Activated CD4-positive, alpha-beta T cell treated with anti-CD3 and anti-CD28 coated beads, Interleukin-2, amount 50 U/mL, for 24 hours (primary cell): ENCODE data around the gene NECAP2.
"Not testable (repeated sequence)": the region's sequence is repeated elsewhere in the genome, so short reads cannot be mapped to it uniquely, and the experiment has no call there.

Source experiments
- DNase-seq, 2 donors: peaks; one replicate each; pipeline ENCODE4 v3.0.0-alpha.2; 2020; ENCODE audit warnings: low read depth in 1 of 2, low spot score in 1 of 2

Gene NECAP2

DNA sequence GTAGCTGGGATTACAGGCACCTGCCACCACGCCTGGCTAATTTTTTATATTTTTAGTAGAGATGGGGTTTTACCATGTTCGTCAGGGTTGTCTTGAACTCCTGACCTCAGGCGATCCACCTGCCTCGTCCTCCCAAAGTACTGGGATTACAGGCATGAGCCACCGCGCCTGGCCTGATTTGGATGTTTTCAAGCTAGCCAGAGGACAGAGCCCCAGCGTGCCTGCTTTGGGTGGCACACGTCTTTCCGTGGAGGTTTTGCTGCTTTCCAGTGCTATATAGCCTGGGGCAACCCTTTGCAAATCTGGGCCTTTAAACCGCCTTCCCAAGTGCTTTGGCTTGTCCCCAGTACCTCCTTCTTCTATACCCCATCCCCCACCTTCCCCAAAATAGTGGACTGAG is 15.6 kb downstream of the NECAP2 start:
- DNase-seq, result not testable (repeated sequence)

- no peak for DNase-seq
These were observed 18.3 kb downstream of the NECAP2 start for GRCh38 chr1:16458831-16459230.

- no peak for DNase-seq
These were observed 18.9 kb downstream of the NECAP2 start for GRCh38 chr1:16459352-16459925.

GRCh38 chr1:16461681-16462080 is 21.2 kb downstream of the NECAP2 start:
- DNase-seq, result no peak

- no peak for DNase-seq
These were observed 22.3 kb downstream of the NECAP2 start for GRCh38 chr1:16462773-16463330.

- DNase-seq, result no peak
These were observed 24.5 kb downstream of the NECAP2 start for GRCh38 chr1:16464917-16465625.

GRCh38 chr1:16468558-16468957 is 28.0 kb downstream of the NECAP2 start:
- DNase-seq, result no peak

- no peak for DNase-seq
These were observed 33.8 kb downstream of the NECAP2 start for GRCh38 chr1:16474166-16474800.

GRCh38 chr1:16474891-16475290 is 34.4 kb downstream of the NECAP2 start:
- DNase-seq, result not testable (repeated sequence)

DNA sequence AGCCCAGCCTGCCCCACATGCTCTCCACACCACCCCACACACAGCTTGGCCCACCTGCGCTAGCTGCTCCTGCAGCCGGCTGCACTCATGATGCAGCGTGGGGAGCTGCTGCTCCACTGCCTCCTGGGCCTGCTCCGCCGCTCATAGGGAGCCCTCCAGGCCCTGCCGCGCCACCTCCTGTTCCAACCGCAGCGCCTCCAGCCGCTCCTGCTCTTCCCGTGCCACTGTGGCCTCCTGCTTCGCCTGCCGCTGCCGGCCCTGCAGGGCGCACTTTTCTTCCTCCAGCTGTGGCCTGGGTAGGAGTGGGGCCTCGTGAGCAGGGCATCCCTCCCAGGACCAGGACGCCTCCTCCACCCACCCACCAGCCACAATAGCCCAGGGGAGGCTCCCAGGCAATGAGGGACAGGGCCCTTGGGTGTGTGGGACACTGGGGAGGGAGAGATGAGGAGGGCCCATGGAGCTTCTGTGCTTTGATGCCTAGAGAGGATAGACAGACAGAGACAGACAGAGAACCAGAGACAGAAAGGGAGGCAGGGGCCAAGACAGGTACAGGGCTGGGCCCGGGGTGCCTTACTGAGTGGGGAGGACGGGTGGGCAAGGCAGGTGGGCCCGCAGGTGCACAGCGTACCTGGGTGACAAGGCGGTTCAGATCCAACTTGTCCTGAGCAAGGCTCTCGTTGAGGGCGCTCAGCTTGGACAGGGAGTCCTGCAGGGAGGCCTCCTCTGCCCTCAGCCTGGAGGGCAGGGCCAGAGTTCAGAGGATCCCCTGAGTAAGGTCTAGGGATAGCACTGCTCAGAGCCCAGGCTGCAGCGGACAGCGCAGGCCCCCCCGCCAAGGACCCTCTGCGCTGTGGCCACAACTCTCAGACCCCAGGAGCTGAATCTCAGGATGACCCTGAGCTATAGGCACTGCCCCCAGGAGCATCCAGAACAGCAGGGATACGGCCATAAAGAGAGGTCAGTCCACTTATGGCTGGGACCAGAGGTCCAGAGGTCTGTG is 35.5 kb downstream of the NECAP2 start:
- not testable (repeated sequence) for DNase-seq

- no peak for DNase-seq
These were observed 37.6 kb downstream of the NECAP2 start for GRCh38 chr1:16478091-16478490.

GRCh38 chr1:16483146-16483545 is 42.6 kb downstream of the NECAP2 start:
- DNase-seq, result not testable (repeated sequence)

DNA sequence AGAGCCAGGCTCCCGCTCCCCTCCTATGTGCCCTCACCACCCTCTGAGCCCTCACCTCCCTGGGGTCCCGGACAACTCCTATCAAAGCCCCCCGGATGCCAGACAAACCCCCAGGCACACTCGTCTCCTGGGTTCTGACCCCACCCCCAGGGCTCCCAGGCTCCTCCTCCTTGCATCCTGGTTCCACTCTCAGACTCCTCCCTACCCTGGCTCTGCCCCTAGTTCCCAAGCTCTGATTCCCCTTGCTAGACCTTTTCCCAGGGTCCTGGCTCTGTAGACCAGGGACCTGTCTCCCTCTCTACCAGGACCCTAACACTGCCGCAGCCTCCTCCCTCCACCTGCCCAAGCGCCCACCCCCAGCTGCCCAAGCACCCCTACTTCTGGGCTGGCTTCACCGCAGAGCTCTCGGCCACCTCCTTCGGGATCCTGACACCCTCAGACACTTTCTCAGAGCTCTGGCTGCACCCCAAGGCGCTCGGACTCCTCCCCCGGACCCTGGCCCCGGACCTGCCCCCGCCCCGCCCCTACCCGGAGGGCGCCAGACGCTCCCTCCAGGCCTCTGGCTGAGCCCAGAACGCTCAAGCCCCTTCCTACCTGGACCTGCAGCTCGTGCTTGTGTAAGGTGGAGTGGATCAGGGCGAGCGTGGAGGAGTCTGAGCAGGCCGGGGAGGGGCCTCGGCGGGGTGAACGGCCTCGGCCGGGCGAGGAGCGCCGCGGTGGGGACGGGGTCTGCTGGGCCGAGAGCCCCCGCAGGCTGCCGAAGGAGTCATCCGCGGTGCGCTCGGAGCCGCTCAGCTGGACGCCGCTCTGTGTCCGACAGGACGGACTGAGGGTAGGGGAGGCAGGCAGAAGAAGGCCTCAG is 43.3 kb downstream of the NECAP2 start:
- not testable (repeated sequence) for DNase-seq

DNA sequence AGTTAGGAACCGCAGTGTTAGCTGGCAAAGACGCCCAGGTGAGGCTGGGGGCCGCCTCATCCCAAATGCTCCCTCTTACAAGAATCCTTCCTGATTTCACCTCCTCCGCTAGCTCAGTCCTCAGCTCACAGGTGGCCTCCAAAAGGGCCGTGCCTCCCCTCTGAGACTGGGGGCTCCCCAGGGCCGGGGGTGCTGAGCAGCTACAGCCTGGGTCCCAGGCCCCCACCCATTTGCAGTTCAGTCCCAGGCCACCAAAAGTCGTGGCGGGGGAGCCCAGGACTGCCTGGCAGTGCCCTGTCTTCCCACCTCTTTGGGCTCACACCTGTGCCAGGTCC is 43.9 kb downstream of the NECAP2 start:
- no peak for DNase-seq

GRCh38 chr1:16484931-16485330 is 44.4 kb downstream of the NECAP2 start:
- no peak for DNase-seq

DNA sequence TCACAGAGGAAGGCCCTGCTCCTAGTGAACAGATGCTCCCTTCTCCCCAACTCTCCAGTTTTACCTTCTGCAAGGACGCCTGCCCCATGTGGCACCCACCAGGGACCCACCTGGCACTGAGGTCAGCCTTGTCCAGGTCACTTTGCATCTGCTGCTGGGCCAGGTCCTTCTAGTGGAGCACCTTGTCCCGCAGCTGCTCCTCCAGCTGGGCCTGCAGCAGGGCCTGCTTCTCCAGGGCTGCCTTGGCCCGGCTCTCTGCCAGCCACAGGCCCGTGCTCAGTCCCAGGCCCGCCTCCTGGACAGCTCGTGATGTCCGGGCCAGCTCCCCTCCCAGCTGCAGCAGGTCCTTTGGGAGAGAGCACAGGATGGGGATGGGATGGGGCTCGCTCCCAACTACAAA is 45.8 kb downstream of the NECAP2 start:
- not testable (repeated sequence) for DNase-seq

- not testable (repeated sequence) for DNase-seq
These were observed 46.5 kb downstream of the NECAP2 start for GRCh38 chr1:16487011-16487410.

- DNase-seq, result not testable (repeated sequence)
These were observed 48.8 kb downstream of the NECAP2 start for GRCh38 chr1:16489195-16489880.

- no peak for DNase-seq
These were observed 50.6 kb downstream of the NECAP2 start for GRCh38 chr1:16491056-16491675.
